Stimulated activated CD8-positive, alpha-beta memory T cell treated with anti-CD3 and anti-CD28 coated beads, Interleukin-7, amount 100 ng/mL, for 48 hours (primary cell): ENCODE results near the gene SLC17A2.

Source experiments
- DNase-seq, 2 donors: peaks; one replicate each; pipeline ENCODE4 v3.0.0-alpha.2; 2020; ENCODE audit warnings: low read depth in 1 of 2; ENCODE audit errors: extremely low read depth in 1 of 2

The SLC17A2 gene

GRCh38 chr6:25888626-25889025 lies 41.9 kb downstream of the SLC17A2 start:
- no peak for DNase-seq

- DNase-seq = no peak
Measured at GRCh38 chr6:25886066-25886465, 44.4 kb downstream of the SLC17A2 start.

- DNase-seq = no peak
Measured at GRCh38 chr6:25883991-25884390, 46.5 kb downstream of the SLC17A2 start.

GRCh38 chr6:25883536-25883935 lies 47.0 kb downstream of the SLC17A2 start:
- DNase-seq = no peak

- DNase-seq = no peak
Measured at GRCh38 chr6:25882051-25882496, 48.4 kb downstream of the SLC17A2 start.

GRCh38 chr6:25880601-25881000 lies 49.9 kb downstream of the SLC17A2 start:
- no peak for DNase-seq

GRCh38 chr6:25878721-25879322 lies 51.7 kb downstream of the SLC17A2 start:
- DNase-seq = no peak

- DNase-seq = no peak
Measured at GRCh38 chr6:25875926-25876602, 54.4 kb downstream of the SLC17A2 start.

- no peak for DNase-seq
Measured at GRCh38 chr6:25875563-25875905, 55.0 kb downstream of the SLC17A2 start.

- DNase-seq = no peak
Measured at GRCh38 chr6:25874822-25875562, 55.5 kb downstream of the SLC17A2 start.

GRCh38 chr6:25874118-25874517 lies 56.4 kb downstream of the SLC17A2 start, which contains the start of gene SLC17A3:
Gene SLC17A3, minus strand, starts transcription at chr6:25874243. Its CDS starts 5,856 bp downstream, at chr6:25868387.
- DNase-seq = no peak

GRCh38 chr6:25872814-25873213 lies 57.7 kb downstream of the SLC17A2 start:
- no peak for DNase-seq

GRCh38 chr6:25869840-25870239 lies 60.7 kb downstream of the SLC17A2 start:
- DNase-seq = no peak

GRCh38 chr6:25868436-25869183 lies 61.9 kb downstream of the SLC17A2 start:
- DNase-seq = no peak

GRCh38 chr6:25866011-25866410 lies 64.5 kb downstream of the SLC17A2 start:
- no peak for DNase-seq

- no peak for DNase-seq
Measured at GRCh38 chr6:25863360-25863759, 67.1 kb downstream of the SLC17A2 start.
